ENCODE measurements around the gene ZMYND19. TPM values are rescaled to one million over a fixed set of nuclear protein-coding genes. Genes with fewer than 3 reads are reported as not detected.

ZMYND19 gene
- total and polyA plus RNA-seq, 2 donors (not counting 3 experiments of a cell fraction or from before 2014, with no cell fraction given) = 22.8 to 32.6 TPM

GRCh38 chr9:137613259-137613658, 22.9 kb upstream of the ZMYND19 start:
- Histone ChIP-seq H3K4me2 (ENCODE audit: insufficient read depth, low read length) (no peak overlapping the region), H3K79me2 (ENCODE audit: control insufficient read depth, insufficient read depth, low read length) (peaks cover 13% of the 10 kb centered on the region), H3K4me3 (replicated peaks in 1 of 3; ENCODE audit: insufficient read depth in 1 of 3, low read depth in 1 of 3, low read length in 3 of 3) (no peak overlapping the region), H3K9me1 (replicated peaks; ENCODE audit: control insufficient read depth, extremely low read depth, insufficient read depth, low read length) (no peaks in the 10 kb centered on the region), H3K9ac (replicated peaks; ENCODE audit: extremely low read depth, insufficient read depth, low read length) (no peak overlapping the region), H3K9me3 (replicated peaks; ENCODE audit: control insufficient read depth, insufficient read depth, low read length) (no peaks in the 10 kb centered on the region), H2AFZ (ENCODE audit: low read depth, low read length) (no peak overlapping the region), H3K27me3 (ENCODE audit: control insufficient read depth in 2 of 2, insufficient read depth in 2 of 2, low read length in 2 of 2) (no peaks in the 10 kb centered on the region), H3K36me3 (ENCODE audit: control insufficient read depth in 2 of 2, extremely low read depth in 1 of 2, insufficient read depth in 2 of 2, low read length in 2 of 2) (peaks cover 0 to 13% of the 10 kb centered on the region in 2 experiments), H4K20me1 (replicated peaks; ENCODE audit: control insufficient read depth, extremely low read depth, insufficient read depth, low read length) (no peaks in the 10 kb centered on the region), H3K27ac (ENCODE audit: insufficient read depth, low read depth, low read length) (no peak overlapping the region), H3K4me1 (ENCODE audit: control insufficient read depth, extremely low read depth, insufficient read depth, low read length) (peaks cover 15% of the 10 kb centered on the region)
- DNase-seq (ENCODE audit: low read depth, low spot score) (no peak), FAIRE-seq (no peak)
- dilution Hi-C loops (cut with MboI; ENCODE audit: extremely low pct_ligation_motif_present, low sequenced_read_pairs) (no loop called here), intact Hi-C loops (cut with micrococcal nuclease) (no loop called here)
- CTCF ChIA-PET = no interaction called here
- POLR2A ChIA-PET = no interaction called here
- no TSS peak for BruUV-seq (replicated peaks)
- TF ChIP-seq GATA2 (IDR thresholded peaks at IDR 0.05; ENCODE audit: insufficient read depth, insufficient read length, low read depth, low read length) = no peak
- TF ChIP-seq, protein P1, sequence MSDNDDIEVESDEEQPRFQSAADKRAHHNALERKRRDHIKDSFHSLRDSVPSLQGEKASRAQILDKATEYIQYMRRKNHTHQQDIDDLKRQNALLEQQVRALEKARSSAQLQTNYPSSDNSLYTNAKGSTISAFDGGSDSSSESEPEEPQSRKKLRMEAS (IDR thresholded peaks at IDR 0.05; ENCODE audit: insufficient read depth, insufficient read length) = no peak
- TF ChIP-seq POLR2AphosphoS5 (IDR thresholded peaks at IDR 0.05; ENCODE audit: insufficient read depth, low read depth, low read length) = no peak
- TF ChIP-seq FOS (IDR thresholded peaks at IDR 0.05; ENCODE audit: borderline replicate concordance, insufficient read depth, low read length) = no peak
- no peak for TF ChIP-seq POLR2A (IDR thresholded peaks at IDR 0.05; ENCODE audit: low read depth, low read length)
- no peak for TF ChIP-seq JUN (IDR thresholded peaks at IDR 0.05; ENCODE audit: borderline replicate concordance, insufficient read depth, insufficient read length, low read depth)
- TF ChIP-seq EZH2 (IDR thresholded peaks at IDR 0.05; ENCODE audit: borderline replicate concordance, low read depth, low read length, severe bottlenecking) = no peak

DNA sequence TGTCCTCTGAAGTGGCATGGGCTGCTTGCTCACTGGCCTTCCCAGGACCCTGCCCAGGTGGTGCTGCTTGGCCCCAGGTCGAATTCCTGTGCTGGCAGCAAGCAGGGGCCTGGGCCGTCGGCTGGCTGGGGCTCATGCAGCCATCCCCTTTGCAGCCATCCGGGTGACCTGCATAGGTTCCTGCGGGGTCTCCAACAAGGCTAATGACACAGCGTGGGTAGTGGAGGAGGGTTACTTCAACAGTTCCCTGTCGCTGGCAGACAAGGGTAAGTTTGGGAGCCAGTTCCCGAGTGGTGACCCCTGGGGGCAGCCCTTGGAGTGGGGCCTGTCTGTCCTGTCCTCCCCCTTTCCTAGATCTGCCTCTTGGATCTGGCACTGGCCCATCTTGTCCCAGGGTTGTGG, 22.4 kb upstream of the ZMYND19 start:
- POLR2A ChIA-PET = no interaction called here
- intact Hi-C loops (cut with micrococcal nuclease) = no loop called here
- no peaks in the 10 kb centered on the region for H4K20me1 ChIP-seq (replicated peaks; ENCODE audit: control insufficient read depth, extremely low read depth, insufficient read depth, low read length)
- no peaks in the 10 kb centered on the region for H3K9me3 ChIP-seq (replicated peaks; ENCODE audit: control insufficient read depth, insufficient read depth, low read length)
- CTCF ChIA-PET = no interaction called here
- peaks cover 0 to 13% of the 10 kb centered on the region in 2 experiments for H3K36me3 ChIP-seq (ENCODE audit: control insufficient read depth in 2 of 2, extremely low read depth in 1 of 2, insufficient read depth in 2 of 2, low read length in 2 of 2)
- DNase-seq (ENCODE audit: low read depth, low spot score) (no peak), FAIRE-seq (no peak)
- no peaks in the 10 kb centered on the region for H3K9me1 ChIP-seq (replicated peaks; ENCODE audit: control insufficient read depth, extremely low read depth, insufficient read depth, low read length)
- no peak overlapping the region for H3K27ac ChIP-seq (ENCODE audit: insufficient read depth, low read depth, low read length)
- H3K9ac ChIP-seq (replicated peaks; ENCODE audit: extremely low read depth, insufficient read depth, low read length) = no peak overlapping the region
- BruUV-seq (replicated peaks) = no TSS peak
- H3K4me3 ChIP-seq (replicated peaks in 1 of 3; ENCODE audit: insufficient read depth in 1 of 3, low read depth in 1 of 3, low read length in 3 of 3) = no peak overlapping the region
- H3K4me1 ChIP-seq (ENCODE audit: control insufficient read depth, extremely low read depth, insufficient read depth, low read length) = peaks cover 11% of the 10 kb centered on the region
- H3K4me2 ChIP-seq (ENCODE audit: insufficient read depth, low read length) = no peak overlapping the region
- no peaks in the 10 kb centered on the region for H3K27me3 ChIP-seq (ENCODE audit: control insufficient read depth in 2 of 2, insufficient read depth in 2 of 2, low read length in 2 of 2)
- dilution Hi-C loops (cut with MboI; ENCODE audit: extremely low pct_ligation_motif_present, low sequenced_read_pairs) = no loop called here
- TF ChIP-seq MYC (IDR thresholded peaks at IDR 0.05; ENCODE audit: low read depth, low read length) (no peak), CTCF (IDR thresholded peaks at IDR 0.05; ENCODE audit: extremely low read depth in 1 of 2, insufficient read depth in 1 of 2, low read depth in 1 of 2, low read length in 2 of 2) (no peak), GATA2 (IDR thresholded peaks at IDR 0.05; ENCODE audit: insufficient read depth, insufficient read length, low read depth, low read length) (no peak), FOS (IDR thresholded peaks at IDR 0.05; ENCODE audit: borderline replicate concordance, insufficient read depth, low read length) (no peak), EZH2 (IDR thresholded peaks at IDR 0.05; ENCODE audit: borderline replicate concordance, low read depth, low read length, severe bottlenecking) (no peak), JUN (IDR thresholded peaks at IDR 0.05; ENCODE audit: borderline replicate concordance, insufficient read depth, insufficient read length, low read depth) (no peak), POLR2A (IDR thresholded peaks at IDR 0.05; ENCODE audit: low read depth, low read length) (no peak), POLR2AphosphoS5 (IDR thresholded peaks at IDR 0.05; ENCODE audit: insufficient read depth, low read depth, low read length) (no peak)
- TF ChIP-seq, protein P1 (IDR thresholded peaks at IDR 0.05; ENCODE audit: insufficient read depth, insufficient read length) = no peak
- no peak overlapping the region for H2AFZ ChIP-seq (ENCODE audit: low read depth, low read length)
- H3K79me2 ChIP-seq (ENCODE audit: control insufficient read depth, insufficient read depth, low read length) = peaks cover 8% of the 10 kb centered on the region
